Fibroblast of the aortic adventitia (primary cell): ENCODE data around the gene FECH. TPM values are rescaled to one million over a fixed set of nuclear protein-coding genes. Genes with fewer than 3 reads are reported as not detected.

Experiments used
- DNase-seq: peaks from one replicate; pipeline ENCODE4 v3.0.0-alpha.2; 2010; ENCODE audit warnings: low read depth
- H3K4me3 ChIP-seq: 2 replicates; pipeline ENCODE4 v1.5.1; 2011; ENCODE audit warnings: low read depth, mild to moderate bottlenecking, control low read depth, low read length, moderate library complexity
- CTCF ChIP-seq: IDR thresholded peaks from 2 replicates; pipeline ENCODE4 v1.5.1; 2011; ENCODE audit warnings: mild to moderate bottlenecking, low read length, control low read depth, inconsistent platforms; ENCODE audit not compliant: insufficient read depth
- total RNA-seq: library from RNA; depleted of rRNA; stranded (reverse); fragments of >200 nt; gene quantifications from 2 replicates; pipeline ENCODE4 v1.2.3, GENCODE V29; 2012; ENCODE audit warnings: low replicate concordance

The FECH gene
- 13.8 and 29.9 TPM in 2 replicates for total RNA-seq

- DNase-seq, result peak; percentile 67
- peak within 1 kb of the TSS; percentile 96 for H3K4me3 ChIP-seq
- TF ChIP-seq CTCF, result no peak
Observed at GRCh38 chr18:57586251-57587049, at the start of gene FECH. Gene FECH (minus strand): TSS chr18:57586702. CDS start chr18:57586620, 82 bp downstream.

- DNase-seq, result peak; percentile 92
Observed at GRCh38 chr18:57635003-57635822, 48.7 kb upstream of the FECH start.

GRCh38 chr18:57631697-57632096 lies 45.2 kb upstream of the FECH start:
- H3K4me3 ChIP-seq, result no peak overlapping the region
- TF ChIP-seq CTCF, result no peak
- no peak for DNase-seq

More at GRCh38 chr18:57635003-57635822, 48.7 kb upstream of the FECH start:
- no peak for TF ChIP-seq CTCF
- H3K4me3 ChIP-seq, result no peak overlapping the region

GRCh38 chr18:57630754-57631595 lies 44.5 kb upstream of the FECH start:
- H3K4me3 ChIP-seq, result peak overlapping the region; percentile 79
- no peak for TF ChIP-seq CTCF
- DNase-seq, result no peak

GRCh38 chr18:57630002-57630753 lies 43.7 kb upstream of the FECH start:
- peak; percentile 71 for TF ChIP-seq CTCF
- H3K4me3 ChIP-seq, result peak overlapping the region; percentile 79
- peak; percentile 95 for DNase-seq
